ENCODE data around the gene NINJ2. TPM values are rescaled to one million over a fixed set of nuclear protein-coding genes. Genes with fewer than 3 reads are reported as not detected.
A peak's percentile ranks its signal among the peaks of the same experiment; 100 is the strongest.

Gene NINJ2
- total and polyA plus RNA-seq, 7 donors = 11.8 to 66.6 (median 33.1) TPM

DNA sequence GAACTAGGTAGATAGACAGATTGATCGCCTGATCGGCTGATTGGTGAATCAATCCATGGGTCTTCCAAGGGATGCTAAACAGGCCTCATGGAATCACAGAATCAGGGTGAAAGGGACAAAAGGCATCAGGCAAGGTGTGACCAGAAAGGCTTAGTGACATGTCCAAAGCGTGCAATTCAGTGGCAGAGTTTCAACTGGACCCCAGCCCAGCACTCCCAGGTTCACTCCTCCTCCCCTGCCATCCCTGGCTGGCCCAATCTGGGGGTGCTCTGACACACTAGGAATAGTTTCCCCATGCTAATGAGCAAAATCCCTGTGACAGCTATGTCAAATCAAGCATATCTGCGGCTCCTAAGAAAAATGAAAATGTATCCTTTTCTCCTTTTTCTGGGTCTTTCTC is 50.4 kb downstream of the NINJ2 start:
- no peak overlapping the region for H3K27ac ChIP-seq
- H3K4me1 ChIP-seq = peaks cover 38% of the 10 kb centered on the region
- intact Hi-C loops (cut with DNase I) = no loop called here
- DNase-seq (no peak), ATAC-seq (no peak)
- no peaks in the 10 kb centered on the region for H3K27me3 ChIP-seq (ENCODE audit: insufficient read depth in 3 of 3, low read length in 2 of 3)
- H3K4me3 ChIP-seq = no peak overlapping the region
- WGBS, 3 donors = 83 to 91% (median 83%) methylated on average over 4 of the region's 4 CpGs
- TF ChIP-seq, protein P1, sequence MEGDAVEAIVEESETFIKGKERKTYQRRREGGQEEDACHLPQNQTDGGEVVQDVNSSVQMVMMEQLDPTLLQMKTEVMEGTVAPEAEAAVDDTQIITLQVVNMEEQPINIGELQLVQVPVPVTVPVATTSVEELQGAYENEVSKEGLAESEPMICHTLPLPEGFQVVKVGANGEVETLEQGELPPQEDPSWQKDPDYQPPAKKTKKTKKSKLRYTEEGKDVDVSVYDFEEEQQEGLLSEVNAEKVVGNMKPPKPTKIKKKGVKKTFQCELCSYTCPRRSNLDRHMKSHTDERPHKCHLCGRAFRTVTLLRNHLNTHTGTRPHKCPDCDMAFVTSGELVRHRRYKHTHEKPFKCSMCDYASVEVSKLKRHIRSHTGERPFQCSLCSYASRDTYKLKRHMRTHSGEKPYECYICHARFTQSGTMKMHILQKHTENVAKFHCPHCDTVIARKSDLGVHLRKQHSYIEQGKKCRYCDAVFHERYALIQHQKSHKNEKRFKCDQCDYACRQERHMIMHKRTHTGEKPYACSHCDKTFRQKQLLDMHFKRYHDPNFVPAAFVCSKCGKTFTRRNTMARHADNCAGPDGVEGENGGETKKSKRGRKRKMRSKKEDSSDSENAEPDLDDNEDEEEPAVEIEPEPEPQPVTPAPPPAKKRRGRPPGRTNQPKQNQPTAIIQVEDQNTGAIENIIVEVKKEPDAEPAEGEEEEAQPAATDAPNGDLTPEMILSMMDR (IDR thresholded peaks at IDR 0.05) = no peak
- no peaks in the 10 kb centered on the region for H3K9me3 ChIP-seq
- no peaks in the 10 kb centered on the region for H3K36me3 ChIP-seq (ENCODE audit: insufficient read depth in 1 of 2, low read depth in 1 of 2)

GRCh38 chr12:612293-612692 is 51.0 kb downstream of the NINJ2 start:
- DNase-seq (no peak), ATAC-seq (no peak)
- Histone ChIP-seq H3K36me3 (ENCODE audit: insufficient read depth in 1 of 2, low read depth in 1 of 2) (no peaks in the 10 kb centered on the region), H3K27ac (no peak overlapping the region), H3K9me3 (no peaks in the 10 kb centered on the region), H3K27me3 (ENCODE audit: insufficient read depth in 3 of 3, low read length in 2 of 3) (no peaks in the 10 kb centered on the region), H3K4me3 (no peak overlapping the region), H3K4me1 (peaks cover 34% of the 10 kb centered on the region)
- intact Hi-C loops (cut with DNase I) = no loop called here
- TF ChIP-seq, protein P1 (IDR thresholded peaks at IDR 0.05) = no peak
- 83 to 88% (median 86%) methylated on average over 7 of the region's 7 CpGs for WGBS, 3 donors

GRCh38 chr12:611721-612120 is 51.5 kb downstream of the NINJ2 start:
- no peak overlapping the region for H3K27ac ChIP-seq
- intact Hi-C loops (cut with DNase I) = no loop called here
- DNase-seq = no peak
- no peaks in the 10 kb centered on the region for H3K9me3 ChIP-seq
- no peaks in the 10 kb centered on the region for H3K27me3 ChIP-seq (ENCODE audit: insufficient read depth in 3 of 3, low read length in 2 of 3)
- TF ChIP-seq, protein P1 (IDR thresholded peaks at IDR 0.05) = no peak
- no peak overlapping the region for H3K4me3 ChIP-seq
- H3K36me3 ChIP-seq (ENCODE audit: insufficient read depth in 1 of 2, low read depth in 1 of 2) = no peaks in the 10 kb centered on the region
- no peak for ATAC-seq
- H3K4me1 ChIP-seq = peaks cover 28% of the 10 kb centered on the region
- 90 to 93% (median 93%) methylated on average over 3 of the region's 3 CpGs for WGBS, 3 donors

- Histone ChIP-seq H3K4me3 (no peak overlapping the region), H3K4me1 (peaks cover 12% of the 10 kb centered on the region), H3K27ac (no peak overlapping the region), H3K36me3 (ENCODE audit: insufficient read depth in 1 of 2, low read depth in 1 of 2) (no peaks in the 10 kb centered on the region), H3K9me3 (no peaks in the 10 kb centered on the region), H3K27me3 (ENCODE audit: insufficient read depth in 3 of 3, low read length in 2 of 3) (no peaks in the 10 kb centered on the region)
- intact Hi-C loops (cut with DNase I) = no loop called here
- DNase-seq (no peak), ATAC-seq (no peak)
- 94 to 98% (median 96%) methylated on average over 58 of the region's 58 CpGs for WGBS, 3 donors
- TF ChIP-seq, protein P1 (IDR thresholded peaks at IDR 0.05) = no peak
These were observed 54.3 kb downstream of the NINJ2 start for GRCh38 chr12:608921-609320.

DNA sequence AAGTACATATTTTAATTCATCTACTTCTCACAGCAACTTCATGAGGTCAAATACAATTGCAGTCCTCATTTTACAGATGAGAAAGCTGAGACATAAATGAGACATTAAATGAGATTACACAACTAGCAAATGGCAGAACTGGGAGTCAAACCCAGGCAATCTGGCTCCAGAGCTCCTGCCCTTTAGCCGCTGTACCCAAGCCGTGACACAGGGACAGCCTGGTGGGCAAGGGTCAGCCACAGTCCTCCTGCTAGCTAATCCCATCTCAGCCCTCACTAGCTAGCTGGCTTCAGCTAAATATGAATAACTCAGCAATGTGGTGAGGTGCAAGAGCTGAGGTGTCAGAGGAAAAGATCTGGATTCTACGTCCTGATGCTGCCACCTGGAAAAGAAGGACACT is 54.8 kb downstream of the NINJ2 start:
- intact Hi-C loops (cut with DNase I) = no loop called here
- WGBS, 3 donors = 95 to 97% (median 96%) methylated on average over 3 of the region's 3 CpGs
- no peak for ATAC-seq
- Histone ChIP-seq H3K27ac (peak overlapping the region; percentile 48), H3K4me1 (peaks cover 12% of the 10 kb centered on the region), H3K27me3 (ENCODE audit: insufficient read depth in 3 of 3, low read length in 2 of 3) (no peaks in the 10 kb centered on the region), H3K9me3 (no peaks in the 10 kb centered on the region), H3K4me3 (no peak overlapping the region), H3K36me3 (ENCODE audit: insufficient read depth in 1 of 2, low read depth in 1 of 2) (no peaks in the 10 kb centered on the region)
- TF ChIP-seq, protein P1 (IDR thresholded peaks at IDR 0.05) = no peak
- no peak for DNase-seq
